Measurements from ENCODE around the gene RNF215.

DNA sequence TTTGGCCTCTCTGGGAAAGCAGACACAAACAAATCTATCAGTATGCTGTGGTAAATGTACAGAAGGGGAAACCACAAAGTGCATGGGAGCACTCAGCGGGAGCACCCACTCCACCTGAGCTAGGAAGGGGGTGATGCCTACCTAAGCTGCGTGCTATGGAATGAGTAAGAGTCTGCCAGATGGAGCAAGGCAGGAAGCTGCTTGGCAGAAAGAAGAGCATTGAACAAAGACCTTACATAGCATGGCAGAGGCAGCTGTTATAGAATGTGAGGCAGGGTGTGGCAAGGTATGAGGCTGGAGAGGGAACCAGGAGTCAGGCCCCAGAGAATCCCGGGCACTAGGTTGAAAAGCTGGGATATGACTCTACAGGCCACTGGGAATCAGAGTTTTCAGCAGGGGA, 24.6 kb upstream of the RNF215 start:
- TF ChIP-seq, protein P1, sequence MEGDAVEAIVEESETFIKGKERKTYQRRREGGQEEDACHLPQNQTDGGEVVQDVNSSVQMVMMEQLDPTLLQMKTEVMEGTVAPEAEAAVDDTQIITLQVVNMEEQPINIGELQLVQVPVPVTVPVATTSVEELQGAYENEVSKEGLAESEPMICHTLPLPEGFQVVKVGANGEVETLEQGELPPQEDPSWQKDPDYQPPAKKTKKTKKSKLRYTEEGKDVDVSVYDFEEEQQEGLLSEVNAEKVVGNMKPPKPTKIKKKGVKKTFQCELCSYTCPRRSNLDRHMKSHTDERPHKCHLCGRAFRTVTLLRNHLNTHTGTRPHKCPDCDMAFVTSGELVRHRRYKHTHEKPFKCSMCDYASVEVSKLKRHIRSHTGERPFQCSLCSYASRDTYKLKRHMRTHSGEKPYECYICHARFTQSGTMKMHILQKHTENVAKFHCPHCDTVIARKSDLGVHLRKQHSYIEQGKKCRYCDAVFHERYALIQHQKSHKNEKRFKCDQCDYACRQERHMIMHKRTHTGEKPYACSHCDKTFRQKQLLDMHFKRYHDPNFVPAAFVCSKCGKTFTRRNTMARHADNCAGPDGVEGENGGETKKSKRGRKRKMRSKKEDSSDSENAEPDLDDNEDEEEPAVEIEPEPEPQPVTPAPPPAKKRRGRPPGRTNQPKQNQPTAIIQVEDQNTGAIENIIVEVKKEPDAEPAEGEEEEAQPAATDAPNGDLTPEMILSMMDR (IDR thresholded peaks at IDR 0.05; ENCODE audit: low read length): no peak
- no peak for TF ChIP-seq EZH2 (IDR thresholded peaks at IDR 0.05; ENCODE audit: borderline replicate concordance, low read length)

All from OCI-LY1 (cell line).